Fibroblast of lung (primary cell): Measurements from ENCODE around the gene RPS6KA3.

Experiments
- EZH2 ChIP-seq: IDR thresholded peaks from 2 replicates; pipeline ENCODE4 v1.5.1; 2012; ENCODE audit warnings: low read length, control low read depth, mild to moderate bottlenecking; ENCODE audit errors: missing control alignments
- TF ChIP-seq, protein P1 (sequence below), 2 donors: IDR thresholded peaks in 1 of 2; conservative IDR thresholded peaks in 1 of 2; 1 replicate in 1 of 2; 2 replicates in 1 of 2; pipeline ENCODE4 v1.5.1; 2011 to 2012; ENCODE audit warnings: low read length in 2 of 2, control low read depth in 1 of 2, inconsistent platforms in 1 of 2, low read depth in 1 of 2, mild to moderate bottlenecking in 1 of 2

GRCh38 chrX:20280938-20281337, 14.2 kb upstream of the RPS6KA3 start:
- TF ChIP-seq, protein P1, sequence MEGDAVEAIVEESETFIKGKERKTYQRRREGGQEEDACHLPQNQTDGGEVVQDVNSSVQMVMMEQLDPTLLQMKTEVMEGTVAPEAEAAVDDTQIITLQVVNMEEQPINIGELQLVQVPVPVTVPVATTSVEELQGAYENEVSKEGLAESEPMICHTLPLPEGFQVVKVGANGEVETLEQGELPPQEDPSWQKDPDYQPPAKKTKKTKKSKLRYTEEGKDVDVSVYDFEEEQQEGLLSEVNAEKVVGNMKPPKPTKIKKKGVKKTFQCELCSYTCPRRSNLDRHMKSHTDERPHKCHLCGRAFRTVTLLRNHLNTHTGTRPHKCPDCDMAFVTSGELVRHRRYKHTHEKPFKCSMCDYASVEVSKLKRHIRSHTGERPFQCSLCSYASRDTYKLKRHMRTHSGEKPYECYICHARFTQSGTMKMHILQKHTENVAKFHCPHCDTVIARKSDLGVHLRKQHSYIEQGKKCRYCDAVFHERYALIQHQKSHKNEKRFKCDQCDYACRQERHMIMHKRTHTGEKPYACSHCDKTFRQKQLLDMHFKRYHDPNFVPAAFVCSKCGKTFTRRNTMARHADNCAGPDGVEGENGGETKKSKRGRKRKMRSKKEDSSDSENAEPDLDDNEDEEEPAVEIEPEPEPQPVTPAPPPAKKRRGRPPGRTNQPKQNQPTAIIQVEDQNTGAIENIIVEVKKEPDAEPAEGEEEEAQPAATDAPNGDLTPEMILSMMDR (conservative IDR thresholded peaks at IDR 0.05 in 1 of 2, IDR thresholded peaks at IDR 0.05 in 1 of 2; ENCODE audit: low read depth in 1 of 2, low read length in 2 of 2): no peak
- TF ChIP-seq EZH2: no peak
